ENCODE results near the gene BTBD9.

The BTBD9 gene

DNA sequence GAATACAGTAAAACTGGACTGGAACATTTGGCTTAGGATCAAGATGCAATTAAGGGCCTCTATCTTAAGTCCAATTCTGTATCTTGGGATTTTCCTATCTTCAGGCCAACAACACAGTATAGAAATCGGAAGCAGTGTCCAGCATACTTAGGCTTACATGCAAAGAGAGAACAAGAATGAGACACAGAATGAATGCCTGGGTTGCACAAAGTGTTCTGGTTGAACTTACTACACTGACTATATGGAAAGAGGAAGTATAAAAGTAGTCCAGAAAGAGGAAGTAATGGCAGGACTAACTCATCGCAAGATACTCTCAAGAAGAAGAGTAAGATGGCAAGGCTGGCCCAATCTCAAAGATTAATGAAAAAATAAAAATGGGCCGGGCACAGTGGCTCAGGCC lies 87.6 kb downstream of the BTBD9 start:
- TF ChIP-seq, protein P1, sequence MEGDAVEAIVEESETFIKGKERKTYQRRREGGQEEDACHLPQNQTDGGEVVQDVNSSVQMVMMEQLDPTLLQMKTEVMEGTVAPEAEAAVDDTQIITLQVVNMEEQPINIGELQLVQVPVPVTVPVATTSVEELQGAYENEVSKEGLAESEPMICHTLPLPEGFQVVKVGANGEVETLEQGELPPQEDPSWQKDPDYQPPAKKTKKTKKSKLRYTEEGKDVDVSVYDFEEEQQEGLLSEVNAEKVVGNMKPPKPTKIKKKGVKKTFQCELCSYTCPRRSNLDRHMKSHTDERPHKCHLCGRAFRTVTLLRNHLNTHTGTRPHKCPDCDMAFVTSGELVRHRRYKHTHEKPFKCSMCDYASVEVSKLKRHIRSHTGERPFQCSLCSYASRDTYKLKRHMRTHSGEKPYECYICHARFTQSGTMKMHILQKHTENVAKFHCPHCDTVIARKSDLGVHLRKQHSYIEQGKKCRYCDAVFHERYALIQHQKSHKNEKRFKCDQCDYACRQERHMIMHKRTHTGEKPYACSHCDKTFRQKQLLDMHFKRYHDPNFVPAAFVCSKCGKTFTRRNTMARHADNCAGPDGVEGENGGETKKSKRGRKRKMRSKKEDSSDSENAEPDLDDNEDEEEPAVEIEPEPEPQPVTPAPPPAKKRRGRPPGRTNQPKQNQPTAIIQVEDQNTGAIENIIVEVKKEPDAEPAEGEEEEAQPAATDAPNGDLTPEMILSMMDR (IDR thresholded peaks at IDR 0.05; ENCODE audit: low read depth, low read length), result no peak
- DNase-seq, result no peak
- no peak overlapping the region for H3K4me3 ChIP-seq (ENCODE audit: low read depth, low read length)
- no peaks in the 10 kb centered on the region for H3K36me3 ChIP-seq
- no peaks in the 10 kb centered on the region for H3K9me3 ChIP-seq (ENCODE audit: severe bottlenecking)
- H3K27ac ChIP-seq, result no peak overlapping the region
- no peaks in the 10 kb centered on the region for H3K27me3 ChIP-seq (ENCODE audit: insufficient read depth, low read depth, severe bottlenecking)

DNA sequence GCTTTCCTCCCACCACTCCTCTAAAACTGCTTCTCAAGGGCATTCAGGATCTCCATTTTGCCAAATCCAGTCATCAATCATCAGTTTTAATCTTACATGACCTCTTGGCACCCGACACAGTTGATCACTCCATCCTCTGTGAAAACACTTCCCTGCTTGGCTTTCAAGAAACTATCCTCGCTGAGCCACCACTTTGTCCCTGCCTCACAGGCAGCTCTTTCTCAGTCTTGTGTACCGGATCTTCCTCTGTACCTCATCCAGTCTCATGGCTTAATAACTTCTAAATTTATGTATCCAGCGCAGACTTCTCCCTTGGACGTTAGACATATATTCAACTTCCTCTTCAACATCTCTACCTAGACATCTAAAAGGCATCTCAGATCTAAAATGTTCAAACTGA lies 89.9 kb downstream of the BTBD9 start:
- DNase-seq, result no peak
- Histone ChIP-seq H3K36me3 (no peaks in the 10 kb centered on the region), H3K4me3 (ENCODE audit: low read depth, low read length) (no peak overlapping the region), H3K27ac (no peak overlapping the region), H3K9me3 (ENCODE audit: severe bottlenecking) (no peaks in the 10 kb centered on the region), H3K27me3 (ENCODE audit: insufficient read depth, low read depth, severe bottlenecking) (no peaks in the 10 kb centered on the region)
- TF ChIP-seq, protein P1 (IDR thresholded peaks at IDR 0.05; ENCODE audit: low read depth, low read length), result no peak

DNA sequence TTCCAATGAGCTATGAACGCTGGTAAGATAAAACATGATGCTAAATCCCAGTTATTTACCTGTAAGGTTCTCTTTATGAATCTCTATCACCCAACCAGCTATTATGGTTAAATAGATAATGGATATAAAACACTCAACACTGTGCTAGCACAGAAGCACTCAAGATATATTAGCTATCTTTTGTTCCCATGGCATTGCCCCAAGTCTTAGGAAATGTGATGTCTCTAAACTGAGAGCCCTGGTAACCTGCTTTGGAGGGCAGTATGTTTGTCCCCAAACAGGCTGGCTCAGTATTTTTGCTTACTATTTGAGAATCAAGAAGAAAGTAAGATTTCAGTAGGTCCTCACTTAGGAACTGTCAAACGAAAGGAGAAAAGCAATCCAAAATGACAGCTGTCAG lies 90.5 kb downstream of the BTBD9 start:
- no peak overlapping the region for H3K4me3 ChIP-seq (ENCODE audit: low read depth, low read length)
- TF ChIP-seq, protein P1 (IDR thresholded peaks at IDR 0.05; ENCODE audit: low read depth, low read length), result no peak
- H3K36me3 ChIP-seq, result no peaks in the 10 kb centered on the region
- DNase-seq, result no peak
- no peak overlapping the region for H3K27ac ChIP-seq
- H3K27me3 ChIP-seq (ENCODE audit: insufficient read depth, low read depth, severe bottlenecking), result no peaks in the 10 kb centered on the region
- no peaks in the 10 kb centered on the region for H3K9me3 ChIP-seq (ENCODE audit: severe bottlenecking)

DNA sequence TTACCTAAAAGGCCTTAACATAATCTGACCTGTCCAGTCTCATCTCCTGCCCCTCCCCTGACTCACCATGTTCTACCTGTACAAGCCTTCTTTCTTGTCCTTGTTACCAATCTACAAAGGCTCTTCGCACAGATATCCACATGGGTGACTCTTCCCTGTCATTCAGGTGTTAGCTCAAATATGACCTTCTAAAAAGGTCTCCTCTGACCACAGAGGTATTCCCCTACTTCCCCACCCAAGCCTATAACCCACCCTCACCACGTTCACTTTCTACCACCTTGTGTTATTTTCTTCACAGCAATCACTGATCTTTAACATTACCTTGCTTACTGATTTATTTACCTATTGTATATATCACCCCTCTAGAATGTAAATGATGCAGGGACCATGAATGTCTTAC lies 96.7 kb downstream of the BTBD9 start:
- no peak overlapping the region for H3K27ac ChIP-seq
- H3K36me3 ChIP-seq, result no peaks in the 10 kb centered on the region
- no peak overlapping the region for H3K4me3 ChIP-seq (ENCODE audit: low read depth, low read length)
- no peak for DNase-seq
- TF ChIP-seq, protein P1 (IDR thresholded peaks at IDR 0.05; ENCODE audit: low read depth, low read length), result no peak
- H3K9me3 ChIP-seq (ENCODE audit: severe bottlenecking), result no peaks in the 10 kb centered on the region
- no peaks in the 10 kb centered on the region for H3K27me3 ChIP-seq (ENCODE audit: insufficient read depth, low read depth, severe bottlenecking)

DNA sequence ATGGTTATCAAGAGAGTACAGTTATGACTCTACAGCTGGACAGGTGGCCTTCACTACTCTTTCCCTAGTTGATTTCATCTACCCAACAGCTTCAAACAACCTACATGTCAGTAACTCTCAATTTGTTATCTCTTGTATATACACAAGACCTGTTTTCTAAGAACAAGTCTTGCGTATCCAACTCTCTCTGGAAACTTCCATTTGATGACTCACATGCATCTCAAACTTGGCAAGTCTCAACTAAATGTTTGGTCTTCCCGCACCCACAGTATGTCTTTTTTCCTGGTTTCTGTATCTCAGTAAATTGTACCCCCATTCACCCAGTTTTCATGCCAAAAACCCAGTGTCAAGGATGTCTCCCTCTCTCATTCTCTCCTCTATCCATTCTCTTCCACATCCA lies 97.7 kb downstream of the BTBD9 start:
- no peaks in the 10 kb centered on the region for H3K9me3 ChIP-seq (ENCODE audit: severe bottlenecking)
- H3K36me3 ChIP-seq, result no peaks in the 10 kb centered on the region
- H3K27me3 ChIP-seq (ENCODE audit: insufficient read depth, low read depth, severe bottlenecking), result no peaks in the 10 kb centered on the region
- no peak for DNase-seq
- TF ChIP-seq, protein P1 (IDR thresholded peaks at IDR 0.05; ENCODE audit: low read depth, low read length), result no peak
- no peak overlapping the region for H3K4me3 ChIP-seq (ENCODE audit: low read depth, low read length)
- H3K27ac ChIP-seq, result no peak overlapping the region

DNA sequence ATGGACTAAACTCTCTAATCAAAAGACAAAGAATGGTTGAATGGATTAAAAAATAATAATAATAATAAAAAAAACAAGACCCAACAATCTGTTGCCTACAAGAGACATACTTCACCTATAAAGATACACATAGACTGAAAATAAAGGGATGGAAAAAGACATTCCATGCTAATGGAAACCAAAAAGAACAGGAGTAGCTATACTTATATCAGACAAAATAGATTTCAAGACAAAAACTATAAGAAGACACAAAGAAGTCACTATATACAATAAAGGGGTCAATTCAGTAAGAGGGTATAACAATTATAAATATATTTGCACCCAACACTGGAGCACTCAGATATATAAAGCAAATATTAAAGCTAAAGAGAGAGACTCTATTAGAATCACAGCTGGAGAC lies 106.7 kb downstream of the BTBD9 start:
- no peaks in the 10 kb centered on the region for H3K27me3 ChIP-seq (ENCODE audit: insufficient read depth, low read depth, severe bottlenecking)
- H3K27ac ChIP-seq, result no peak overlapping the region
- no peak overlapping the region for H3K4me3 ChIP-seq (ENCODE audit: low read depth, low read length)
- DNase-seq, result no peak
- no peaks in the 10 kb centered on the region for H3K36me3 ChIP-seq
- TF ChIP-seq, protein P1 (IDR thresholded peaks at IDR 0.05; ENCODE audit: low read depth, low read length), result no peak
- peaks cover 12% of the 10 kb centered on the region for H3K9me3 ChIP-seq (ENCODE audit: severe bottlenecking)

All from WERI-Rb-1 (cell line).